B cell (primary cell): ENCODE data around the gene TEKT3. TPM values are rescaled to one million over a fixed set of nuclear protein-coding genes. Genes with fewer than 3 reads are reported as not detected.

Source experiments
- ATAC-seq: fragments of 200-7000 bp; cut with Tn5 transposase; one replicate; pipeline ENCODE4 v1.10.0; 2021; ENCODE audit warnings: low read depth, mild to moderate bottlenecking, moderate number of reproducible peaks, moderate library complexity
- CTCF ChIA-PET: fragments of 350-600 bp; sonication (Branson Sonifier 250); formaldehyde crosslinking; loops from one replicate; lab custom pipeline; 2021; ENCODE audit warnings: antibody characterized with exemption, inconsistent platforms; lab: Charles Lee
- POLR2A ChIA-PET: fragments of 350-600 bp; sonication (Branson Sonifier 250); formaldehyde crosslinking; loops from one replicate; lab custom pipeline; 2021; ENCODE audit warnings: antibody characterized with exemption; lab: Charles Lee
- DNase-seq: peaks from one replicate; pipeline ENCODE4 v3.0.0; 2013
- H2AFZ ChIP-seq: 2 replicates; pipeline ENCODE4 v1.6.1; 2012; ENCODE audit warnings: mild to moderate bottlenecking, low read depth, low read length; ENCODE audit not compliant: insufficient read depth, poor library complexity, severe bottlenecking
- H3K27ac ChIP-seq, 2 donors: 1 replicate in 1 of 2; 2 replicates in 1 of 2; pipeline ENCODE4 v1.5.1; 2012 to 2013; ENCODE audit warnings: low read length in 2 of 2, mild to moderate bottlenecking in 2 of 2, moderate library complexity in 1 of 2
- H3K27me3 ChIP-seq, 4 experiments: fragments of 200-600 bp in 1 of 4; sonication (generic) in 1 of 4; replicated peaks in 1 of 4; 1 replicate in 2 of 4; 2 replicates in 2 of 4; pipeline versions ENCODE4 v1.6.1 to v1.7.0; 2013 to 2016; ENCODE audit warnings: low read length in 3 of 4, mild to moderate bottlenecking in 2 of 4, mixed read lengths in 1 of 4, moderate library complexity in 1 of 4; ENCODE audit not compliant: insufficient read depth in 4 of 4, control insufficient read depth in 3 of 4; ENCODE audit errors: control extremely low read depth in 1 of 4
- H3K36me3 ChIP-seq, 2 experiments: replicated peaks in 1 of 2; 1 replicate in 1 of 2; 2 replicates in 1 of 2; pipeline versions ENCODE4 v1.6.1 to v1.7.1; 2013; ENCODE audit warnings: low read length in 1 of 2; ENCODE audit not compliant: insufficient read depth in 2 of 2, control insufficient read depth in 1 of 2; ENCODE audit errors: control extremely low read depth in 1 of 2, extremely low read depth in 1 of 2
- H3K4me1 ChIP-seq, 2 donors: fragments of 200-600 bp in 1 of 2; sonication (generic) in 1 of 2; 1 replicate in 1 of 2; 2 replicates in 1 of 2; pipeline versions ENCODE4 v1.5.1 to v1.6.1; 2013 to 2017; ENCODE audit warnings: low read length in 2 of 2; ENCODE audit not compliant: control insufficient read depth in 2 of 2, insufficient read depth in 2 of 2
- H3K4me2 ChIP-seq: replicated peaks from 2 replicates; pipeline ENCODE3; 2012; ENCODE audit warnings: mild to moderate bottlenecking, low read depth, low read length; ENCODE audit not compliant: poor library complexity, severe bottlenecking
- H3K4me3 ChIP-seq, 5 experiments: fragments of 200-600 bp in 1 of 5; sonication (generic) in 1 of 5; 1 replicate in 3 of 5; 2 replicates in 2 of 5; pipeline versions ENCODE4 v1.5.1 to v1.7.0; 2011 to 2016; ENCODE audit warnings: low read length in 4 of 5, mild to moderate bottlenecking in 4 of 5, low read depth in 2 of 5, control low read depth in 1 of 5, moderate library complexity in 1 of 5; ENCODE audit not compliant: insufficient read depth in 1 of 5; ENCODE audit errors: control extremely low read depth in 1 of 5, extremely low read depth in 1 of 5
- H3K79me2 ChIP-seq: fragments of 200-600 bp; sonication (generic); one replicate; pipeline ENCODE4 v1.6.0; 2016; ENCODE audit warnings: low read length; ENCODE audit not compliant: control insufficient read depth, insufficient read depth
- H3K9ac ChIP-seq: fragments of 200-600 bp; sonication (generic); 2 replicates; pipeline ENCODE4 v1.6.1; 2017; ENCODE audit warnings: mild to moderate bottlenecking, low read length, moderate library complexity
- H3K9me3 ChIP-seq, 3 donors: one replicate each; pipeline versions ENCODE4 v1.6.1 to v1.7.1; 2013; ENCODE audit warnings: low read length in 2 of 3; ENCODE audit not compliant: control insufficient read depth in 2 of 3, insufficient read depth in 1 of 3; ENCODE audit errors: control extremely low read depth in 1 of 3
- H4K20me1 ChIP-seq: 2 replicates; pipeline ENCODE4 v1.6.0; 2012; ENCODE audit warnings: mild to moderate bottlenecking, low read length; ENCODE audit not compliant: insufficient read depth, control insufficient read depth, poor library complexity, severe bottlenecking
- H3K27ac Mint-ChIP-seq: one replicate; pipeline ENCODE4 v1.8.0; 2021; ENCODE audit warnings: mixed read lengths
- H3K27me3 Mint-ChIP-seq: one replicate; pipeline ENCODE4 v1.8.0; 2021; ENCODE audit warnings: mixed read lengths
- H3K4me1 Mint-ChIP-seq: one replicate; pipeline ENCODE4 v1.8.0; 2021; ENCODE audit warnings: mixed read lengths
- H3K4me3 Mint-ChIP-seq: one replicate; pipeline ENCODE4 v1.8.0; 2021; ENCODE audit warnings: mixed read lengths
- H3K9me3 Mint-ChIP-seq: one replicate; pipeline ENCODE4 v1.8.0; 2022; ENCODE audit warnings: mixed read lengths; ENCODE audit not compliant: insufficient read depth
- EZH2 ChIP-seq: IDR thresholded peaks from 2 replicates; pipeline ENCODE4 v1.6.1; 2012; ENCODE audit warnings: borderline replicate concordance, low read depth, mild to moderate bottlenecking, moderate library complexity, low read length; ENCODE audit not compliant: insufficient read depth, poor library complexity, severe bottlenecking
- WGBS: methylation state at CpG from one replicate; pipeline ENCODE4 v1.1.5; 2013; ENCODE audit warnings: missing lambda C conversion rate; ENCODE audit not compliant: insufficient coverage; 5-methylcytosine and 5-hydroxymethylcytosine counted together
- intact Hi-C: fragments of 100-400 bp; cut with micrococcal nuclease; formaldehyde crosslinking; loops from one replicate; pipeline ENCODE4 v1.10.0; 2022
- polyA plus RNA-seq: library from polyadenylated mRNA; depleted of rRNA; stranded (reverse); fragments of >200 nt; gene quantifications from 2 replicates; pipeline ENCODE4 v1.2.3, GENCODE V29; 2012
- total RNA-seq, 2 donors: library from RNA; stranded (reverse); fragments of 120-200 nt in 1 of 2; gene quantifications; 1 replicate in 1 of 2; 2 replicates in 1 of 2; pipeline versions ENCODE4 v1.2.3 to v1.2.4, GENCODE V29; 2013 to 2022
- TF ChIP-seq, protein P1 (sequence below): fragments of 200-600 bp; IDR thresholded peaks from one replicate; pipeline ENCODE4 v1.8.0; 2022; ENCODE audit warnings: antibody characterized with exemption, mild to moderate bottlenecking

The TEKT3 gene
- total and polyA plus RNA-seq, 2 donors (not counting 1 experiment from before 2014, with no cell fraction given), result 0.49 to 1.8 TPM

DNA sequence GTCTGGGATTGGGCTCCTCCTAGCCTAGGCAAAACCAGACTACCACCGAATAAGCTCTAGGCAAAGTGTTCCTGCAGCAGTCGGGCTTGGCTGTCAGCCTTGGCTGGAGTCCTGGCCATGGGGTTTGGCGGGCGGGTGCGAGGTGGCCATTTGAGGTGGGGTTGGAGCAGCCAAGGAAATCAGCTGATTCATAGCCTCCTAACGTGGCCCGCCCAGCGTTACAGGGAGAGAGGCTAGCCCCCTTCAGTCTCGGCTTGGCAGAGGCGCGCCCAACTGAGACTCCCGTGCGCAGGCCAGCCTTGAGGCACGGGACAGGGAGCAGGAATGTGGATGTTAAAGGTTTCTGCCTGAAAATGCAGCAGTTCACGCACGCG lies 78.2 kb downstream of the TEKT3 start:
- no peak for TF ChIP-seq EZH2
- TF ChIP-seq, protein P1, sequence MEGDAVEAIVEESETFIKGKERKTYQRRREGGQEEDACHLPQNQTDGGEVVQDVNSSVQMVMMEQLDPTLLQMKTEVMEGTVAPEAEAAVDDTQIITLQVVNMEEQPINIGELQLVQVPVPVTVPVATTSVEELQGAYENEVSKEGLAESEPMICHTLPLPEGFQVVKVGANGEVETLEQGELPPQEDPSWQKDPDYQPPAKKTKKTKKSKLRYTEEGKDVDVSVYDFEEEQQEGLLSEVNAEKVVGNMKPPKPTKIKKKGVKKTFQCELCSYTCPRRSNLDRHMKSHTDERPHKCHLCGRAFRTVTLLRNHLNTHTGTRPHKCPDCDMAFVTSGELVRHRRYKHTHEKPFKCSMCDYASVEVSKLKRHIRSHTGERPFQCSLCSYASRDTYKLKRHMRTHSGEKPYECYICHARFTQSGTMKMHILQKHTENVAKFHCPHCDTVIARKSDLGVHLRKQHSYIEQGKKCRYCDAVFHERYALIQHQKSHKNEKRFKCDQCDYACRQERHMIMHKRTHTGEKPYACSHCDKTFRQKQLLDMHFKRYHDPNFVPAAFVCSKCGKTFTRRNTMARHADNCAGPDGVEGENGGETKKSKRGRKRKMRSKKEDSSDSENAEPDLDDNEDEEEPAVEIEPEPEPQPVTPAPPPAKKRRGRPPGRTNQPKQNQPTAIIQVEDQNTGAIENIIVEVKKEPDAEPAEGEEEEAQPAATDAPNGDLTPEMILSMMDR, result no peak
- Mint-ChIP-seq H3K9me3 (no peaks in the 10 kb centered on the region), H3K27me3 (peaks cover 61% of the 10 kb centered on the region), H3K27ac (no peak overlapping the region), H3K4me1 (peaks cover 10% of the 10 kb centered on the region), H3K4me3 (no peak overlapping the region)
- ChIA-PET CTCF (interaction anchor here (1.0 kb wide), 1 partner anchor 240 kb away, joined by 3 read pairs; no protein-coding TSS in a partner anchor), POLR2A (no interaction called here)
- H3K79me2 ChIP-seq, result no peaks in the 10 kb centered on the region
- H3K9ac ChIP-seq, result no peak overlapping the region
- WGBS, result 4% methylated on average over 9 of the region's 17 CpGs
- H3K9me3 ChIP-seq, result peaks cover 0 to 9% (median 0%) of the 10 kb centered on the region in 3 donors
- peaks cover 0 to 45% (median 22%) of the 10 kb centered on the region in 4 experiments for H3K27me3 ChIP-seq
- H2AFZ ChIP-seq, result no peak overlapping the region
- no peak overlapping the region for H3K4me2 ChIP-seq
- no peaks in the 10 kb centered on the region for H4K20me1 ChIP-seq
- peaks cover 10 to 12% of the 10 kb centered on the region in 2 donors for H3K4me1 ChIP-seq
- ATAC-seq, result no peak
- no peaks in the 10 kb centered on the region for H3K36me3 ChIP-seq
- H3K4me3 ChIP-seq, result no peak overlapping the region
- no peak overlapping the region for H3K27ac ChIP-seq
- no peak for DNase-seq
- intact Hi-C loops, result no loop called here

DNA sequence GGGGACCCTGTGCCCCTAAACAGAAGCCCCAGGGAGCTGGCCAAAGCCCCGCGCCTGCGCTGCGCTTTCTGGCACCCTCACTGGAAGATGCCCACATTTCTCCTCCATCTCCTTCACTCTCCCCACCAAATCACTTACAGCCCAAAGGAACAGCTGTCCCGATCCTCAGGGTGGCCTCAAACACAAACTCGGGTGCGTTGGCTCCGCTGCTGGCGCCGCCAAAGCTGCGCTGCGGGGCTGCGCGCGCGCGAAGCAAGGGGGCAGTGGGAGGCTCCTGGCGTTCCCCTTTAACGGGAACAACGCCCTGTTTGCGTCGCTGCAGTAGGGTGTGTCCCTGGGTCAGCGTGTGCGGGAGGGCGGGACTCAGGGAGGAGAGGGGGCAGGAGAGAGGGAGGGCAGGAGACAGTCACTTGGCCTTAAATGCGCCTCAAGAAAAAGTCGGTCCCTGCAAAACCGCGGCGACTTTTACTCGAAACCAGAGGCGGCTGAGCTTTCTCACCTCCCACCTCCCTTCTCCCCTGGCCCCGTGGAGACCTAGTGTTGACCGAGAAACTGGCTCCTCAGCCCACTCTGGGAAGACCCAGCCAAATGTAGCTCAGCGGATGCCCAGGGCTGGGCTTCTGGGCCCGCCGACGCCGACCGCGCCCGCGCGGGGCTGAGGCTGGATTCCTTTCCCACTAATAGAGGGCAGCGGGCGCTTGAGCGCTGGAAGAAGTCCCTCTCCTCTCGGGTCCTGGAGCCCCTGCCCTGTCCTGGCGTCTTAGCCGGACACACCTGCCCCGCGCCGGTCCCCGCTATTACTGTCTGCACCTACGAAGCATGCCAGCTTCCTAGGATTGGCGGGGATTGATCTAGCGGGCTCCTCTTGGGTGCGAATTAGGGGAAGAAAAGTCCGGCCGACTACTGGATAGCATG lies 78.8 kb downstream of the TEKT3 start:
- POLR2A ChIA-PET, result no interaction called here

More for the DNA sequence above, 78.8 kb downstream of the TEKT3 start:
- Histone ChIP-seq H3K27ac (no peak overlapping the region), H3K4me2 (no peak overlapping the region), H3K79me2 (no peaks in the 10 kb centered on the region), H3K27me3 (peaks cover 0 to 46% (median 20%) of the 10 kb centered on the region in 4 experiments), H3K4me1 (peaks cover 11 to 12% of the 10 kb centered on the region in 2 donors), H4K20me1 (no peaks in the 10 kb centered on the region), H3K9me3 (peaks cover 0 to 9% (median 0%) of the 10 kb centered on the region in 3 donors), H3K36me3 (no peaks in the 10 kb centered on the region), H2AFZ (no peak overlapping the region), H3K9ac (no peak overlapping the region), H3K4me3 (no peak overlapping the region)
- Mint-ChIP-seq H3K27me3 (peaks cover 60% of the 10 kb centered on the region), H3K4me3 (no peak overlapping the region), H3K27ac (no peak overlapping the region), H3K9me3 (no peaks in the 10 kb centered on the region), H3K4me1 (peaks cover 10% of the 10 kb centered on the region)
- 10% methylated on average over 58 of the region's 60 CpGs for WGBS
- no peak for DNase-seq
- intact Hi-C loops, result no loop called here
- ATAC-seq, result no peak
- TF ChIP-seq EZH2, result no peak
- TF ChIP-seq, protein P1, result no peak
- CTCF ChIA-PET, result interaction anchor here (1.0 to 1.3 kb wide), 2 partner anchors 9 to 240 kb away, joined by 3 read pairs; no protein-coding TSS in a partner anchor
